A673 (cell line): ENCODE measurements around the gene MEF2C. TPM values are rescaled to one million over a fixed set of nuclear protein-coding genes. Genes with fewer than 3 reads are reported as not detected.

Experiments
- BruUV-seq: library from RNA; stranded (reverse); fragments of 400-500 nt; replicated peaks from 2 replicates; lab custom pipeline; 2021; lab: Mats Ljungman, UMichigan
- CTCF ChIA-PET: fragments of 300-600 bp; sonication (Branson Sonifier 250); formaldehyde crosslinking; loops from one replicate; lab custom pipeline; 2022; ENCODE audit warnings: antibody characterized with exemption; lab: Charles Lee
- POLR2A ChIA-PET: fragments of 300-600 bp; sonication (Branson Sonifier 250); formaldehyde crosslinking; loops from one replicate; lab custom pipeline; 2022; ENCODE audit warnings: antibody characterized with exemption; ENCODE audit not compliant: low non-redundant PET; lab: Charles Lee
- DNase-seq: peaks from one replicate; pipeline ENCODE4 v3.0.0-alpha.2; 2015; ENCODE audit warnings: low spot score
- H3K27ac ChIP-seq: fragments of 200-600 bp; sonication (generic); 2 replicates; pipeline ENCODE4 v1.5.1; 2016; ENCODE audit warnings: mixed run types, low read depth, mild to moderate bottlenecking, mixed read lengths, antibody characterized with exemption, low read length; ENCODE audit not compliant: poor library complexity, severe bottlenecking
- H3K27me3 ChIP-seq: fragments of 200-600 bp; sonication (generic); replicated peaks from 2 replicates; pipeline ENCODE4 v1.6.1; 2017; ENCODE audit warnings: mixed run types, low read depth, mild to moderate bottlenecking, mixed read lengths, antibody characterized with exemption, low read length; ENCODE audit not compliant: insufficient read depth, poor library complexity
- H3K36me3 ChIP-seq: fragments of 200-600 bp; sonication (generic); 2 replicates; pipeline ENCODE4 v1.6.1; 2016; ENCODE audit warnings: mixed run types, mild to moderate bottlenecking, mixed read lengths, antibody characterized with exemption, low read length; ENCODE audit not compliant: insufficient read depth, poor library complexity, severe bottlenecking
- H3K4me1 ChIP-seq: fragments of 200-600 bp; sonication (generic); 2 replicates; pipeline ENCODE4 v1.6.1; 2017; ENCODE audit warnings: mixed run types, mild to moderate bottlenecking, mixed read lengths, antibody characterized with exemption, low read length; ENCODE audit not compliant: insufficient read depth, poor library complexity, severe bottlenecking
- H3K4me3 ChIP-seq: fragments of 200-600 bp; sonication (generic); 2 replicates; pipeline ENCODE4 v1.5.1; 2016; ENCODE audit warnings: low read depth, mixed run types, mild to moderate bottlenecking, mixed read lengths, low read length; ENCODE audit not compliant: poor library complexity, severe bottlenecking
- H3K9me3 ChIP-seq: fragments of 200-600 bp; sonication (generic); 2 replicates; pipeline ENCODE4 v1.6.1; 2016; ENCODE audit warnings: mixed run types, low read depth, mild to moderate bottlenecking, mixed read lengths, antibody characterized with exemption, low read length; ENCODE audit not compliant: poor library complexity, severe bottlenecking
- EZH2 ChIP-seq: fragments of 200-600 bp; sonication (generic); IDR thresholded peaks from 2 replicates; pipeline ENCODE4 v1.6.1; 2017; ENCODE audit warnings: borderline replicate concordance, low read depth, mild to moderate bottlenecking, mixed read lengths, antibody characterized with exemption, low read length; ENCODE audit not compliant: poor library complexity, severe bottlenecking
- intact Hi-C: fragments of 100-400 bp; cut with micrococcal nuclease; formaldehyde crosslinking; loops from one replicate; pipeline ENCODE4 v1.10.0; 2022; ENCODE audit not compliant: unreplicated experiment
- total RNA-seq: library from RNA; stranded (reverse); gene quantifications from 2 replicates; pipeline ENCODE4 v1.2.3, GENCODE V29; 2021
- TF ChIP-seq, protein P1 (sequence below): fragments of 300-800, 200-600 bp; sonication (generic); conservative IDR thresholded peaks from 2 replicates; pipeline ENCODE4 v1.5.1; 2017; ENCODE audit warnings: low read depth, mild to moderate bottlenecking, antibody characterized with exemption, low read length, moderate library complexity, mixed read lengths

Gene MEF2C
- total RNA-seq, 1 experiment from 2014 or later: 2.0 TPM

DNA sequence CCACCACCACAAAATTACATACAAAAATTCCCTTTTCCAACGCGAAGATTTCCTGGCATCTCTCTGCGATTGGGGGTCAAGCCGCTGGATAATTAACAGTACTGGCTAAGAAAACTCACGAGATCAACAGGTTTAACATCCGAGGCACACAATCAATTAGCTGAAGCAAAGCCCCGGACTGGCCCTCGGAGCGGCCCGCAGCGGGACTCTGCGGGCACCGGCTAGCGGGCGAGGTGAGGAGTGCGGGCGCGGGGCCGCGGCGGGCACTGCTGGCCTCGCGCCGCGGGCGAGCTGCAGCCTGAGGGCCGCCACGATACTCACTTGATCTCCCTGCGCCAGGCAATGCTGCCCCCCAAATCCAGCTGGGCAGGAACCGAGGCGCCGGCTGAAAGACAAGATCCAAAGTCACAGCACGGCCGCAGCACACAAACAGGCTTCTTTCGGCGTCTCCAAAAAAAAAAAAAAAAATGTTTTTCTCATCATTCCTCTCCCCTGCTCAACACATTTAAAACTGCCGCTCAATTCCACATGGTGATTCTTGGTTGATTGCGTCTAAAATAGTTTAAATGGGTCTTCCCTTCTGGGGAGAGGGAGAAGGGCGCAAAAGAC is 210.2 kb downstream of the MEF2C start:
- CTCF ChIA-PET: interaction anchor here (0.5 kb wide), 1 partner anchor 11 kb away, joined by 4 read pairs; no protein-coding TSS in a partner anchor
- no peaks in the 10 kb centered on the region for H3K27me3 ChIP-seq
- POLR2A ChIA-PET: no interaction called here

DNA sequence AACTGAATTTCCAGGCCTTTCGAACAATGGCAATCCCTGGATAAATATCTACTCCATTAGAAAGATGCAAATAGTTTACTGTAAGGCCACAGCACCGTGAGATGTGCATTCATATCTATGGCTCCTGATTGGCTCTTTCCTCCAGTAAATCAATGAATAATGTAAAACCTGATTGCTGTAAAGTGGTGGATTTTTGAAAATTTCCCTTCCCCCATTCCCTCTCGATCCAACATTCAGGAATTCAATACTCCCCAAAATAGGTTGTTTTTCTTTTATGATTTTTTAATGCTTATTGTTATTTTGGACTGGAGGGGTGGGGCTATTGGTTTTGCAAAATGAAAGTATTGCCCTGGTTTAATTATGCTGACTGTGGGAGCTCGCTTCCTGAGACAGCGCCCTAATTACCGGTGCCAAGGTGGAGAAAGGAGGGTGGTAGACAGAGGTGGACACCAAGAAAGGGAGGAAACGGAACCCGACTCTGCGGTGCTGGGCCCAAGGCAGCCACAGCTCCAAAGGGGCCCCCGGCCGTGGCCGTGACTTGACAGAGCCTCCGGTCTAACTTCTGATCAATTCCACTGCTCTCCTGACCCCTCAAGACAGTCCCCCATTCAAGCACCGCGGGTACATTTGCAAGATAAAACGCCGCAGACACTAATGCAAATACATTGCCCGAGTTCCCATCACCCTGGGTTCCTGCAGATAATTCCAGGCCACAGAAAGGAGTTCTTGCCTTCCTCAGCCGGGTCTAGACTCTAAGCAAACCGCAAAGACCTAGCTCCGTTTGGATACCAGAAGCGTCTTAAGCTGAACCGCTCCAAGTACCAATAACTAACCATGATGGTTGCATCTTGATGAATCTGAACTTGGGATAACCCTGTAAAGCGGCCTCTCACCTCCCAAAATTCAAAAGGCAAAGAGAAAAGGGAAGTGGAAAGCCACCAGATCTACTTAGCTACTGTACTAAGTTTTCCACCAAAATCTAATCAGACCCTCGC is 211.2 kb downstream of the MEF2C start:
- Histone ChIP-seq H3K4me3 (peak overlapping the region; percentile 64), H3K27me3 (no peaks in the 10 kb centered on the region)

More for the DNA sequence above, 210.2 kb downstream of the MEF2C start:
- Histone ChIP-seq H3K4me3 (peak overlapping the region; percentile 64), H3K36me3 (no peaks in the 10 kb centered on the region), H3K27ac (peak overlapping the region; percentile 94), H3K4me1 (peaks cover 40% of the 10 kb centered on the region), H3K9me3 (no peaks in the 10 kb centered on the region)
- TF ChIP-seq, protein P1, sequence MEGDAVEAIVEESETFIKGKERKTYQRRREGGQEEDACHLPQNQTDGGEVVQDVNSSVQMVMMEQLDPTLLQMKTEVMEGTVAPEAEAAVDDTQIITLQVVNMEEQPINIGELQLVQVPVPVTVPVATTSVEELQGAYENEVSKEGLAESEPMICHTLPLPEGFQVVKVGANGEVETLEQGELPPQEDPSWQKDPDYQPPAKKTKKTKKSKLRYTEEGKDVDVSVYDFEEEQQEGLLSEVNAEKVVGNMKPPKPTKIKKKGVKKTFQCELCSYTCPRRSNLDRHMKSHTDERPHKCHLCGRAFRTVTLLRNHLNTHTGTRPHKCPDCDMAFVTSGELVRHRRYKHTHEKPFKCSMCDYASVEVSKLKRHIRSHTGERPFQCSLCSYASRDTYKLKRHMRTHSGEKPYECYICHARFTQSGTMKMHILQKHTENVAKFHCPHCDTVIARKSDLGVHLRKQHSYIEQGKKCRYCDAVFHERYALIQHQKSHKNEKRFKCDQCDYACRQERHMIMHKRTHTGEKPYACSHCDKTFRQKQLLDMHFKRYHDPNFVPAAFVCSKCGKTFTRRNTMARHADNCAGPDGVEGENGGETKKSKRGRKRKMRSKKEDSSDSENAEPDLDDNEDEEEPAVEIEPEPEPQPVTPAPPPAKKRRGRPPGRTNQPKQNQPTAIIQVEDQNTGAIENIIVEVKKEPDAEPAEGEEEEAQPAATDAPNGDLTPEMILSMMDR: no peak
- no peak for TF ChIP-seq EZH2
- DNase-seq: peak; percentile 49
- TSS peak; percentile 58 for BruUV-seq
- intact Hi-C loops: loop anchor here (5.0 kb wide), 2 partner anchors 275 to 405 kb away; partner anchors contain the start of gene TMEM161B

DNA sequence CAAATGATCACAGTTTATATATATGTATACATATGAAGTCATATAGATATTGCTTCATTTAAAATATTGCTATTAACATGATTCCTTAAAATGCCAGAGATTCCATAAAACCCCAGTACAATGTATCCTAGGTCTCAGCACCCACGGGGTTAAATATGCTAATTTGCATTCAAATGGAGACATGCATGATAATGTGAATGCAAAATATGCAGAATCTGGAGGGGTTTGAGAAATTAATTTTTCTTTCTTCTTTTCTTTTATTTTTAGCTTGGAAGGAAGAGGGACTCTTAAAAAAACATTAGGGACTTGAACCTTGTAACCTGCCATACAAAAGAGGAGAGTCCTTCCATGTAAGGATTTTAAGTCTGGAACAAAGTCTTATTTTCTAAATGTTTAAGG is 211.9 kb downstream of the MEF2C start:
- no TSS peak for BruUV-seq
- TF ChIP-seq, protein P1: no peak
- TF ChIP-seq EZH2: no peak
- intact Hi-C loops: loop anchor here (5.0 kb wide), 2 partner anchors 274 to 404 kb away; partner anchors contain the start of gene TMEM161B
- Histone ChIP-seq H3K4me1 (peaks cover 27% of the 10 kb centered on the region), H3K27ac (no peak overlapping the region), H3K36me3 (no peaks in the 10 kb centered on the region), H3K9me3 (no peaks in the 10 kb centered on the region), H3K4me3 (peak overlapping the region; percentile 64), H3K27me3 (no peaks in the 10 kb centered on the region)
- CTCF ChIA-PET: no interaction called here
- POLR2A ChIA-PET: no interaction called here
- no peak for DNase-seq

More for the DNA sequence above, 211.2 kb downstream of the MEF2C start:
- DNase-seq: peak; percentile 63
- TF ChIP-seq, protein P1: no peak
- no peak for TF ChIP-seq EZH2
- Histone ChIP-seq H3K36me3 (no peaks in the 10 kb centered on the region), H3K9me3 (no peaks in the 10 kb centered on the region), H3K27ac (peak overlapping the region; percentile 94), H3K4me1 (peaks cover 33% of the 10 kb centered on the region)
- CTCF ChIA-PET: interaction anchor here (0.5 kb wide), 1 partner anchor 12 kb away, joined by 4 read pairs; no protein-coding TSS in a partner anchor
- POLR2A ChIA-PET: interaction anchor here (0.9 kb wide), 1 partner anchor 306 kb away, joined by 4 read pairs; no protein-coding TSS in a partner anchor
- intact Hi-C loops: loop anchor here (5.0 kb wide), 2 partner anchors 275 to 405 kb away; partner anchors contain the start of gene TMEM161B
- no TSS peak for BruUV-seq
